ENCODE data around the gene PNKD.

PNKD gene

DNA sequence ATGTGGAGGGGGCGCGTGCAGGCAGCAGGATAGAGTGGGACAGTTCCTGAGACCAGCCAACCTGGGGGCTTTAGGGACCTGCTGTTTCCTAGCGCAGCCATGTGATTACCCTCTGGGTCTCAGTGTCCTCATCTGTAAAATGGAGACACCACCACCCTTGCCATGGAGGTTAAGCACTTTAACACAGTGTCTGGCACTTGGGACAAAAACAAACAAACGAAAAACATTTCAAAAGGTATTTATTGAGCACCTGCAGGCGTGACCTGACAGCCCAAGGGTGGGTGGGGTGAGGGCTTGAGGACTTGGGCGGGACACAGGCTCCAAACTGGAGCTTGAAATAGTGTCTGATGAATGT lies 124.7 kb downstream of the PNKD start:
- Histone ChIP-seq H3K4me1 (ENCODE audit: control insufficient read depth in 1 of 2, insufficient read depth in 1 of 2, low read depth in 1 of 2, low read length in 1 of 2) (peaks cover 60 to 66% of the 10 kb centered on the region in 2 experiments), H3K4me3 (ENCODE audit: low read depth in 1 of 2, low read length in 1 of 2) (peak overlapping the region; percentile 23 to 94), H3K27me3 (no peaks in the 10 kb centered on the region), H3K27ac (peak overlapping the region; percentile 99), H3K36me3 (peaks cover 64% of the 10 kb centered on the region), H3K9me3 (peaks cover 3% of the 10 kb centered on the region)
- TF ChIP-seq, protein P1, sequence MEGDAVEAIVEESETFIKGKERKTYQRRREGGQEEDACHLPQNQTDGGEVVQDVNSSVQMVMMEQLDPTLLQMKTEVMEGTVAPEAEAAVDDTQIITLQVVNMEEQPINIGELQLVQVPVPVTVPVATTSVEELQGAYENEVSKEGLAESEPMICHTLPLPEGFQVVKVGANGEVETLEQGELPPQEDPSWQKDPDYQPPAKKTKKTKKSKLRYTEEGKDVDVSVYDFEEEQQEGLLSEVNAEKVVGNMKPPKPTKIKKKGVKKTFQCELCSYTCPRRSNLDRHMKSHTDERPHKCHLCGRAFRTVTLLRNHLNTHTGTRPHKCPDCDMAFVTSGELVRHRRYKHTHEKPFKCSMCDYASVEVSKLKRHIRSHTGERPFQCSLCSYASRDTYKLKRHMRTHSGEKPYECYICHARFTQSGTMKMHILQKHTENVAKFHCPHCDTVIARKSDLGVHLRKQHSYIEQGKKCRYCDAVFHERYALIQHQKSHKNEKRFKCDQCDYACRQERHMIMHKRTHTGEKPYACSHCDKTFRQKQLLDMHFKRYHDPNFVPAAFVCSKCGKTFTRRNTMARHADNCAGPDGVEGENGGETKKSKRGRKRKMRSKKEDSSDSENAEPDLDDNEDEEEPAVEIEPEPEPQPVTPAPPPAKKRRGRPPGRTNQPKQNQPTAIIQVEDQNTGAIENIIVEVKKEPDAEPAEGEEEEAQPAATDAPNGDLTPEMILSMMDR (IDR thresholded peaks at IDR 0.05) = no peak

DNA sequence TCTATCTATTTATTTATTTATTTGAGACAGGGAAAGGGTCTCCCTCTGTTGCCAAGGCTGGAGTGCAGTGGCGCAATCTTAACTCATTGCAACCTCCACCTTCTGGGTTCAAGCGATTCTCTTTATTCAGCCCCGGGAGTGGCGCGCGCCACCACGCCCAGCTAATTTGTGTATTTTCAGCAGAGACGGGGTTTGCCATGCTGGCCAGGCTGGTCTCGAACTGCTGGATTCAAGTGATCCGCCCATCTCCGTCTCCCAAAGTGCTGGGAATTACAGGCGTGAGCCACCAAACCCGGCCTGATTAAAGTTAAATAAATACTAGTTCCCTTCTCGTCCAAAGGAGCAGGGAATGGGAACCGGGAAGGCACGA lies 125.1 kb downstream of the PNKD start:
- Histone ChIP-seq H3K4me3 (ENCODE audit: low read depth in 1 of 2, low read length in 1 of 2) (peak overlapping the region; percentile 94 to 97), H3K27me3 (no peaks in the 10 kb centered on the region), H3K36me3 (peaks cover 60% of the 10 kb centered on the region), H3K9me3 (peaks cover 3% of the 10 kb centered on the region), H3K27ac (peak overlapping the region; percentile 99), H3K4me1 (ENCODE audit: control insufficient read depth in 1 of 2, insufficient read depth in 1 of 2, low read depth in 1 of 2, low read length in 1 of 2) (peaks cover 57 to 62% of the 10 kb centered on the region in 2 experiments)
- TF ChIP-seq, protein P1 (IDR thresholded peaks at IDR 0.05) = no peak

DNA sequence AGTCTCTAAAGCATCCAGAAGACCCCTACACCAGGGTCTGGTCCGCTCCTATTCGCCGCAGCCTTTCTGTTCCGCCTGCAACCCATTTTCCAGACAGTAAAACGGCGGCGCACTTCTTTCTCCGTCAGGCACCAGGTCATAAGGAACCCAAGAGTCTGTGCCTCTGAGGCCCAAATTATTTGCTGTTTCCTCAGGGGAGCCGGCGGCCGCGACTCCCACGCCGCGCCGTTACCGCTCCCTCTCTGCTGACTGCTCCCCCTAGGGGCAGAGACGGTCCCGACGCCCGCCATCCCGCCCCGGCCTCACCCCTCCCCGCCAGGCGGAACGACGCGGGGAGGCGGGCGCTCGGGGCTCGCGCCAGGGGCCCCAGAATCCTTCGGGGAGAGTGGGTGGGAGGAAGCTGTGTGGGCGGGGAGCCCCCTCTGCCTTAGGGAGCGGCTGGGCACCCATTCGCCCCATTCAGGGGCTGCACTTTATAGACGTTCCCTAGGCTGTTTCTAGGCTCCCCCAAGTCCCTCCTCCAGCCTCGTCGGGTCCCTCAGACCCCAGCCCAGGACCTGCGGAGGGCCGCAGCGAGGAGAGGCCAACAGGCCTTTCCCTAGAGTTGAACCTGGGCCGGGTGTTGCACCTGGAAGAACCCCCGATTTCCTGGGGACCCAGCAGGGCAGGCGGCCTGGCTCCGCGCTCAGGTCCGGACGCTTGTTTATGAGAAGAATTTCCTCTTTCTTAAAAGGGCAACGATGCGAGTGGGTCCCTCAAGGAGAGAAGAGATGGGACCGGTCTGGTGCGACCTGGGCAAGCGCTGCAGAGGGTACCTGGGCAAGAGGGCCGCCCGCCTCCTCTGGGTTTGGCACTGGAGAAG lies 125.7 kb downstream of the PNKD start:
- H3K4me1 ChIP-seq (ENCODE audit: control insufficient read depth in 1 of 2, insufficient read depth in 1 of 2, low read depth in 1 of 2, low read length in 1 of 2) = peaks cover 56 to 63% of the 10 kb centered on the region in 2 experiments
- peaks cover 54% of the 10 kb centered on the region for H3K36me3 ChIP-seq
- peak overlapping the region; percentile 99 for H3K27ac ChIP-seq
- H3K27me3 ChIP-seq = no peaks in the 10 kb centered on the region
- TF ChIP-seq, protein P1 (IDR thresholded peaks at IDR 0.05) = peak; percentile 100
- peaks cover 3% of the 10 kb centered on the region for H3K9me3 ChIP-seq
- peak overlapping the region; percentile 94 to 97 for H3K4me3 ChIP-seq (ENCODE audit: low read depth in 1 of 2, low read length in 1 of 2)

Data from neutrophil (primary cell).